Uterus (tissue), 2 donors: Measurements from ENCODE around the gene ALG2.
A peak's percentile ranks its signal among the peaks of the same experiment; 100 is the strongest.

ENCODE experiments used
- CTCF ChIP-seq, 4 experiments: fragments of 200-600 bp in 2 of 4; fragments of 450-650 bp in 2 of 4; sonication (generic) in 2 of 4; IDR thresholded peaks; one replicate each; pipeline ENCODE4 v1.5.1; 2016 to 2019; ENCODE audit warnings: antibody characterized with exemption in 4 of 4, mild to moderate bottlenecking in 2 of 4, moderate library complexity in 1 of 4
- POLR2A ChIP-seq, 2 donors: fragments of 450-650 bp; IDR thresholded peaks; one replicate each; pipeline ENCODE4 v1.6.1; 2016; ENCODE audit warnings: antibody characterized with exemption in 2 of 2, mild to moderate bottlenecking in 1 of 2, moderate library complexity in 1 of 2

GRCh38 chr9:99221621-99222415 is at the start of gene ALG2, which contains the start of gene SEC61B:
- TF ChIP-seq CTCF (IDR thresholded peaks at IDR 0.05) (peak in 3 of 4 experiments; percentile 1 to 26 (median 10)), POLR2A (IDR thresholded peaks at IDR 0.05) (peak; percentile 69 to 84)
